GM19463 (cell line): ENCODE measurements around the gene TLL1.

Source experiments
- ATAC-seq: cut with Tn5 transposase; IDR thresholded peaks from one replicate; pipeline ENCODE4 v1.9.1; 2021; ENCODE audit warnings: mild to moderate bottlenecking, moderate library complexity; ENCODE audit not compliant: unreplicated experiment

The TLL1 gene

GRCh38 chr4:165872461-165873297 lies at the start of gene TLL1:
TSS of gene TLL1 (plus strand) at chr4:165873237. CDS start at chr4:165873905, 668 bp downstream.
- no peak for ATAC-seq

GRCh38 chr4:165826166-165826565 lies 46.9 kb upstream of the TLL1 start:
- no peak for ATAC-seq

- no peak for ATAC-seq
Observed at GRCh38 chr4:165827018-165827417, 46.0 kb upstream of the TLL1 start.

- ATAC-seq = no peak
Observed at GRCh38 chr4:165828928-165829327, 44.1 kb upstream of the TLL1 start.

GRCh38 chr4:165834116-165834515 lies 38.9 kb upstream of the TLL1 start:
- ATAC-seq = no peak

- no peak for ATAC-seq
Observed at GRCh38 chr4:165838575-165838974, 34.5 kb upstream of the TLL1 start.

- no peak for ATAC-seq
Observed at GRCh38 chr4:165839615-165840333, 33.3 kb upstream of the TLL1 start.

GRCh38 chr4:165842684-165843083 lies 30.4 kb upstream of the TLL1 start:
- no peak for ATAC-seq

- no peak for ATAC-seq
Observed at GRCh38 chr4:165844161-165844560, 28.9 kb upstream of the TLL1 start.

- no peak for ATAC-seq
Observed at GRCh38 chr4:165851256-165851655, 21.8 kb upstream of the TLL1 start.

- no peak for ATAC-seq
Observed at GRCh38 chr4:165855191-165855590, 17.8 kb upstream of the TLL1 start.

- ATAC-seq = no peak
Observed at GRCh38 chr4:165861363-165861762, 11.7 kb upstream of the TLL1 start.

GRCh38 chr4:165864271-165864670 lies 8.8 kb upstream of the TLL1 start:
- no peak for ATAC-seq

GRCh38 chr4:165866019-165866650 lies 6.9 kb upstream of the TLL1 start:
- ATAC-seq = no peak

GRCh38 chr4:165867961-165868360 lies 5.1 kb upstream of the TLL1 start:
- ATAC-seq = no peak

- no peak for ATAC-seq
Observed at GRCh38 chr4:165873298-165874071, 448 bp downstream of the TLL1 start.

GRCh38 chr4:165874072-165874790 lies 1.2 kb downstream of the TLL1 start:
- no peak for ATAC-seq

GRCh38 chr4:165874791-165875371 lies 1.8 kb downstream of the TLL1 start:
- no peak for ATAC-seq

GRCh38 chr4:165875446-165875845 lies 2.4 kb downstream of the TLL1 start:
- ATAC-seq = no peak

GRCh38 chr4:165877286-165877685 lies 4.2 kb downstream of the TLL1 start:
- ATAC-seq = no peak
